HG03520 (cell line): Measurements from ENCODE around the gene COL5A2.

Experiments
- ATAC-seq: cut with Tn5 transposase; IDR thresholded peaks from one replicate; pipeline ENCODE4 v1.9.1; 2021; ENCODE audit warnings: mild to moderate bottlenecking, moderate library complexity; ENCODE audit not compliant: unreplicated experiment

Gene COL5A2

GRCh38 chr2:189181706-189182105, 2.1 kb upstream of the COL5A2 start:
- no peak for ATAC-seq

- no peak for ATAC-seq
Observed at GRCh38 chr2:189178726-189179569, 613 bp downstream of the COL5A2 start.

DNA sequence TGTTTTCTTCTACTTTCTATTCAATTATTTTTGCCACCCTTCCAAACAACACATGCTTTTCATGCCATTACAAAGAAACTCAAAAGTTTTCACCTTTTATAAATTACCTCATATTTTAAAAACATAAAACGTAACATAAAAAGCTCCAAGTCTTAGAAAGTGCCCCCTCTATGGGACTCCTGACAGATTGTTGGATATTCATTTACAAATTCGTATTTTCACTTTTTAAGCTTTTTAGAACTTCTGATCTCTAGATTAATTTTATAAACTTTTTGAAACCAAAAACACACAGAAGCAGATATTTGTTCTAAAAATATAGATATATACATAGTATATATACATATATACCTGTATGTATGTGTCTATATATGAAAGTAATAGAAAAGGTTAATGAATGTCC, 1.5 kb downstream of the COL5A2 start:
- no peak for ATAC-seq

DNA sequence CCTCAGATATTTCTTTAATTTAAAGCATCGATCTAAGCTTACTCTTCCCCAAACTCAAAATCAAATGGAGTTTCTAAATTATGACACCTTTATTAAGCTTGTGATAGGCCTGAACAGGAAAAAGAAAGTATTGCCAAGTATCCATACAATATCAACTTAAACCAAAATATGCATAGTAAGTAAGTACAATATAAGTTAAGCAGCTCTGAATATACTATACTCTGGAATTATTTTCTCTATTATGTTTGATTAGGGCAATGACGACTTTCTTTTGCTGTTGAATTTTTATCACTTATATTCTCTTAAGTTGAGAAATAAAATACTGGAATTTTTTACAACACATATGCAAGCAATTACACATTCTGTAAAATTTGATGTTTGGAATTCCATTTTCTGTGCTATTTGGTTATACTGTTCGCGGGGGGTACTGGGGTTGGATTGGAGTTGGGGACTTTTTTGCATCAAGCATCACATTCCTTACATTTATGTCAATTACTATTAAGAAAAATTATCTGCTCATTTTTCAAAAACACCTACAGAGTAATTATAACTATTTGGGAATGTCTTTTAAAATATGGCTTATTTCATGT, 2.2 kb downstream of the COL5A2 start:
- ATAC-seq, result no peak

DNA sequence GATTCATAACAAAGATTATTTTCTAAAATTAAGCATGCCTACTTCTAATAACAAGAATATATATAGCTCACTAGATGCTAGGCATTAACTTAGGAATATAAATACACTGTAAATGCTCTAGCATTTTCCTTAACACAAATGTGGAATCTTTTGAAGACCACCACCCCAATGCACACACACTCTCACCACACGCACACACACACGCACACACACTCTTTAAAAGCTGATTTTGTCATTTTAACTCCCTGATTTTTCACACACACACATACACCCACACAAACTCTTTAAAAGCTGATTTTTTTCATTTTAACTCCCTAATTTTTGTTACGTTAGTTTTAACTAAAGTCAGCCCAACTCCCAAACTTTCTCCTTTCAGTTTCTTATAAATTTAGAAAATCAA, 3.0 kb downstream of the COL5A2 start:
- no peak for ATAC-seq

GRCh38 chr2:189175869-189176433, 3.6 kb downstream of the COL5A2 start:
- no peak for ATAC-seq

DNA sequence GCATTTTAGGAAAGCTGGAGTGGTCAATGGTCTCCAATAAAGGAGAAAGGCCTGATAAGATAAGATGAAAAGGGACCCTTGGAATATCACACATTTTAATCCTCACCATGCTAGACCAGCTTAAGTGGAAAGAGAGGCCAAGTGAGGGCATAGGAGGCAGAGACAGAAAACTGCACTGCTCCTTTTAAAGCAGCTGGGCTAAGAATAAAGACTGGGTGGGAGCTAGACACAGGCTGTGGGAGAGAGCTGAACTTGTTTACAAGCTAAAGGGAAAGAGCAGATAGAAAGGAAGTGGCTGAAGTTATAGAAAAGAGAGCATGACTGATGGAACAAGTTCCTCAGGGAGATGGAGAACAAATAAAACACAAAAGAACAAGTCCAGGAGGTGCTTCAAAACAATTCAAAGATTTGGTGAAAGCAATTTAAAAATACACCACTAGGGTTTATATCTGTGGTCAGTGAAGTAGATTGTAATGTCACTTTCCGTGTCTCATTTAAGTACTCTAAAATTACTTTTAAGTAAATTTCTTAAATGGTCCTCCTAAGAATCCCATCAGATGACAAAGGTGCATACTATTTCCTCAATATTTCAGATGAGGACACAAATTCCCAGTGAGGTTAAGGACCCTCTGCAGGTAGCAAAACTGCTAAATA, 7.5 kb downstream of the COL5A2 start:
- no peak for ATAC-seq

GRCh38 chr2:189168856-189169499, 10.6 kb downstream of the COL5A2 start:
- no peak for ATAC-seq

DNA sequence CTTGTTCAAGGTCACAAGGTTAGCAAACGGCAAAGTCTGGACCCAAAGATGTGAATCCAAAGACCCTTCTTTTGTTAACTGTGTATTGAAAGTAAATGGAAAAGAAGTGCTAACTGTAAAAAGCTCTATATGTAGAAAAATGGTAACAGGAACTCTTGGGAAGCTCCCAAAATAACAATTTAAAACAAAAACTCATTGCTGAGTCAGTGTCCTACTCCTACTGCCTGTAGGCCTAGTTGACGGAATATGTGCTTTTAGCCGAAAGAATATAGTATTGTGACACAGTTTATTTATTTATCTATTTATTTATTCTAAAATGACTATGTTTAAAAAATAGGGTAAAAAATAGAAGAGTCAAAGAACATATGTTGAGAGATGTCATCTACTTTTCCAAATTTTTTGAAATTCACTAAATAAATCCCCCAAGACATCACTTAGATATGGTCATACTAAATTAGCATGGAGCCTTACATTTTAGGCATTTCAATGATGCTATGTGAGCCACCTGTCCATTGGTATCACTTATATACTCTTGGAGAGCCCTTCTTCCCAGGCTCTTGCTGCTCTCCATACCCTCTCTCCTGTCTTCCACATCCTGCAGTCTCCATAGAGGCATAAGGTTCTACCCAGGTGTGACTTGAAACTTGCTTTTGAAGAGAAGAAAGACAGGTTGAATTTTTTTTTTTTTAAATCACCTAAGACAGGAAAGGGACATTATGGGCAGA, 13.7 kb downstream of the COL5A2 start:
- ATAC-seq, result no peak

DNA sequence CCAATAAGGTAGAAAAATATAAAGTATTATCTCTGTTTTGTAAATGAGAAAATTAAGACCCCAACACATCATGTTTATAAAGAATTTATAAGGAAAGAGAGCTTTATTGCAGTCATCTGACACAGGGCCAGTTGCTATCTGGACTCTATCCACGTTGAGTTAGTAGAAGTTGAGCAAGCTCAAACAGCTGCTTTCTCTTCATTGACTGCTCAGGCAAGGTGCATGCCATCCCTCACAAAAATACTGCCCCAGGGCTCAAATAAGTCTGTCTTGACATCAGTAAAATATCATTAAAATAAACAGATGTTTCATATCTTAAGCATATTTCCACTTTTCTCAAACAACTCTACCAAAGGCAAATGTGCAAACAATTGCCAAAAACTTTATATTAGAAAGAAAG, 14.8 kb downstream of the COL5A2 start:
- no peak for ATAC-seq

DNA sequence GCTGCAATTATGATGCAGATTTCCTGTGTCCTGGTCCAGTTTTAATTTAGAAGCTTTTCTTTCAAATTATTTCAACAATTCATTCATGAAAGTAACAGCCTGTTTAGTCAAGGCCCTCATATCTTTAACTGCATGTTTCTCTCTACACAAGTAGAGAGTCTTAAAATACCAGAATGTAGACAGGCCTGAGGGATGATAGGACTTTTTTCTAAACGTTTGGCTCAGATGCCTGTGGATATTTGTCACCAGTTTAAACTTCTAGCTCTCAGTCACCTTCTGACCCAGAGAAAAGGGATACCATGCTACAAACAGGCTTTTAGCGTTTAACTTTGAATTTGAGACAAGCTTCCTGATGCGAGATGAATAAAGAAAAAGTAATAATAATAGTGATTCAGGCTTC, 15.7 kb downstream of the COL5A2 start:
- no peak for ATAC-seq

DNA sequence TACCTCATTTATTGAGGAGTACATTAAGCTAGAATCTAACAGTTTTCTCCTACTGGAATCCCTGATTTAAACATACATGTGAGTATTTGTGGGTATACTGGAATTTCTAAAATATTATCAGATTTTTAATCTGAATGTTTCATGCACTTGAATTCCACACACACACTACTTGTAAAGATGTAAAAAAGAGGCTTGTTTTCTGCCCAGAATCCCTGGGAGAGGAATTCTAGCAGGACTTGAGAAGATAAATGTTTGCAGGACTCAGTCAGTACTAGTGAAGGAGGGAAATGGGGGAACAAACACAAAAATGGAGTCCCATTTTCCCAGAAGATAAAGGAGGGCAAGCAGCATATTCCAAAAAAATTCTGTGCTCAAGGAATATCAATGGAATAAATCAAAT, 17.0 kb downstream of the COL5A2 start:
- ATAC-seq, result no peak

DNA sequence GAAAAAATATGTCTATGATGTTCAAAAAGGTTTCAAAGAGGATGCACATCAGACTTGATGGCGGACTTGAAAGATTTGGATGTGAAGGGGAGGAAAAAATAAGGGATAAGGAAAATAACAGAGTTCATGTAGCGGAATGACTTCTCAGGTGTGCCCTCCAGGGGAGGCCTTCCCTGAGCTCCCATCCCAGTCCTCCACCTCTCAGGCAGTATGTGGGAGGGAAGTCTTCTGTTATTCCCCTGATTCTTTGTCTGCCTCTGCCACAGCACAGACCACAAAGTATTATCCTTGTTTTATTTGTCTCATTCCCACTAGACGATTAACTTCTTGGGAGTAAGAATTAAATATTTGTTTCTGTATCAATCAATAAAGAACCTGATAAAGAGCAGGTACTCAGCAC, 17.7 kb downstream of the COL5A2 start:
- no peak for ATAC-seq

DNA sequence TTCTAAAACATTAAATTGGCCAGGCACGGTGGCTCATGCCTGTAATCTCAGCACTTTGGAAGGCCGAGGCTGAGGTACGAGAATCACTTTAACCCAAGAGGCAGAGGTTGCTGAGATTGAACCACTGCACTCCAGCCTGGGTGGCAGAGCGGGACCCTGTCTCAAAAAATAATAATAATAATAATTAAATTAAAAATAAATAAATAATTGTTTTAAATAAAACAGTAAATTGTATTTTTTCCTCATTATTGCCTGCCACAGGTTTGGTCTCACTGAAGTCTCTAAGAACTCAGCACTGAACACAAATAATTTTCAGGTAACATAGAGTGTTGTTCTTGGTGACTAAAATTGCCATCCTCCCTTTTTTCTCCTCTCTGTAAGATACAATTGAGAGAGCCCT, 19.8 kb downstream of the COL5A2 start:
- ATAC-seq, result no peak

GRCh38 chr2:189159273-189159672, 20.3 kb downstream of the COL5A2 start:
- ATAC-seq, result no peak

- no peak for ATAC-seq
Observed at GRCh38 chr2:189157939-189158338, 21.6 kb downstream of the COL5A2 start.

DNA sequence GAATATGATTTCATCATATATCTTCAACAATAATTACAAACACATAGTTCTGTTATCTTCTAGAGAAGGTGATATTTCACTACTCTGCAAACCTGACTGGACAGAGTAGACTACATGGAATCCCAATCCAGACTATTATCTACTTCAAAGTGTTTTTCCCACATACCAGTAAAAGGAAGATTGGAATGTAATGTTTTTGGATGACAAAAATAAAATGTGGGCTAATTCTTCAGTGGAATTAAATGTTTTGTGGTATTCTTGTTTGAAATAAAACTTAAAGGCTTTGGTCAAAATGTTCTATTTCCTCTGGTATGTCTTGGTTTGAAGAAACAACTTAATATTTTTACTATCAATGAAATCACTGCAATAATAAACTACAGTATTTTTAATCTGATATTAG, 22.1 kb downstream of the COL5A2 start:
- ATAC-seq, result no peak

DNA sequence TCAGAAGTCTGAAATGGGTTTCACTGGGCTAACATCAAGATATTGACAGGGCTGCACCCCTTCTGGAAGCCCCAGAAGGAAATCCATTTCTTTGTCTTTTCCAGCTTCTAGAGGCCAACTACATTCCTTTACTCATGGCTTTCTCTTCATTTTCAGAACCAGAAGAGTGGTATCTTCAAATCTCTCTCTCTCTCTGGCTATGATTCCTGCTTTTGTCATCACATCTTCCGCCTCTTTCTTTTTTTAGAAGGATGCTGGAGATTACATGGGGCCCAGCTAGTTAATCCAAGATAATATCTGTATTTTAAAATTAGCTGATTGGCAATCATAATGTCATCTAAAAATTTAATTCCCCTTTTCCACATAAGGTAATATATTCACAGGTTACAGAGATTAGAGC, 23.8 kb downstream of the COL5A2 start:
- ATAC-seq, result no peak

- ATAC-seq, result no peak
Observed at GRCh38 chr2:189153619-189154018, 25.9 kb downstream of the COL5A2 start.

DNA sequence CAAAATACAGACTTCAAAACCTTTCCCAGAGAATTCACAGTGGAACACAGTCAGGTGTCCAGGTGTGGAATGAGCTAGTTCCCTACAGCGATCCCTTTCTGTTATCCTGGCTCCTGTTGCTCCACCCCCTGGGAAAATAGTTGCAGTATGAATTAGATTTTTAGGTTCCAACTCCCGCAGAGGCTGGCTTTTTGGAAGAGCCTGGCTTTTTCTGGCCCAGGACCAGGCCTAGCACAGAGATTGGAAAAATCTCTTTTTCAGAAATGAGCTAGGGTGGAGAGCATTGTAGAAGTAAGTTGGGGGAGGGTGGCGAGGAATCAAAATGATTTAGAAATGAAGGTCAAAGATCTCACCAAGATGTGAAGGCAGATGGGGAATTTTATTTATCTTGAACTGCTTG, 27.1 kb downstream of the COL5A2 start:
- no peak for ATAC-seq

DNA sequence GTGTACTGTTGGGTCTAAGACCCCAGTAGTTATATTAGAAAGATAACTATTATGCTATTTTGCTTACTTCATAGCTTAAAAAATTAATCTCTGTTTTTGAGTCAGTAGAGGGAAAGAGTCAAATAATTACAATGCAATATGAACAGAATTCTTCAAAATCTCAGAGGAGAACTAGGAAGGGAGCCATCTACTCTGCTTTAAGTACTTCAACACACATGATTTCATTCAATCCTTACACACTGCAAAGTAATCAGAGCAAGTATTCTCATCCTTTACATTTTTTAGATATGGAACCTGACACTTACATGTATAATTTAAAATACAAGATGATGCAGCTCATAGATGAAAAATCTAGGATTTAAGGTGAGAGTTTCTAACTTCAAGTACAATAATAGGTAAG, 27.7 kb downstream of the COL5A2 start:
- ATAC-seq, result no peak
